Mammary epithelial cell (primary cell): ENCODE data around the gene PIGO.

ENCODE experiments used
- EZH2 ChIP-seq: IDR thresholded peaks from 2 replicates; pipeline ENCODE4 v1.6.1; 2012; ENCODE audit warnings: low read length, inconsistent platforms, borderline replicate concordance
- TF ChIP-seq, protein P1 (sequence below), 2 donors: IDR thresholded peaks in 1 of 2; conservative IDR thresholded peaks in 1 of 2; 2 replicates each; pipeline ENCODE4 v1.5.1; 2011 to 2012; ENCODE audit warnings: inconsistent platforms in 2 of 2, low read length in 2 of 2, mild to moderate bottlenecking in 2 of 2, control low read depth in 1 of 2, low read depth in 1 of 2; ENCODE audit not compliant: insufficient read depth in 1 of 2; ENCODE audit errors: extremely low read depth in 1 of 2

DNA sequence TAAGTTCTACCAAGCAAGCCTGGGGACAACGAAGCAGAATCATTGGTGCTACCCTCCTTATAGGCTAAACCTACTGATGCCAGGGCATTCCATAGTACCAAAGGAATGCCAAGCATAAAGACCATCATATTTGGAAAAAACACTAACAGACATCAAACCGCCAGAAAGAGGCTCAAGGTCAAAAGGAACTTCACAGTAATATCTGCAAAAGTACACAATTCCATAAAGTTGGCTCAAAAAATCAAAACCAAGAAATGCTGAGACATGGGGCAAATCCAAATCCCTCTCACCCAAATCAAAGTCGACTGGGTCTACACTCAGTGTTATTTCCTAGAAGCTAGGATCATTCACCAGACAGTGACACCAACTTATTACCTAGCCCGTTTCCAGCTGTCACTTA lies 27.4 kb downstream of the PIGO start:
- TF ChIP-seq, protein P1, sequence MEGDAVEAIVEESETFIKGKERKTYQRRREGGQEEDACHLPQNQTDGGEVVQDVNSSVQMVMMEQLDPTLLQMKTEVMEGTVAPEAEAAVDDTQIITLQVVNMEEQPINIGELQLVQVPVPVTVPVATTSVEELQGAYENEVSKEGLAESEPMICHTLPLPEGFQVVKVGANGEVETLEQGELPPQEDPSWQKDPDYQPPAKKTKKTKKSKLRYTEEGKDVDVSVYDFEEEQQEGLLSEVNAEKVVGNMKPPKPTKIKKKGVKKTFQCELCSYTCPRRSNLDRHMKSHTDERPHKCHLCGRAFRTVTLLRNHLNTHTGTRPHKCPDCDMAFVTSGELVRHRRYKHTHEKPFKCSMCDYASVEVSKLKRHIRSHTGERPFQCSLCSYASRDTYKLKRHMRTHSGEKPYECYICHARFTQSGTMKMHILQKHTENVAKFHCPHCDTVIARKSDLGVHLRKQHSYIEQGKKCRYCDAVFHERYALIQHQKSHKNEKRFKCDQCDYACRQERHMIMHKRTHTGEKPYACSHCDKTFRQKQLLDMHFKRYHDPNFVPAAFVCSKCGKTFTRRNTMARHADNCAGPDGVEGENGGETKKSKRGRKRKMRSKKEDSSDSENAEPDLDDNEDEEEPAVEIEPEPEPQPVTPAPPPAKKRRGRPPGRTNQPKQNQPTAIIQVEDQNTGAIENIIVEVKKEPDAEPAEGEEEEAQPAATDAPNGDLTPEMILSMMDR (conservative IDR thresholded peaks at IDR 0.05 in 1 of 2, IDR thresholded peaks at IDR 0.05 in 1 of 2; ENCODE audit: extremely low read depth in 1 of 2, insufficient read depth in 1 of 2, low read depth in 1 of 2, low read length in 2 of 2) = no peak
- TF ChIP-seq EZH2 = no peak
